Caco-2 (cell line): ENCODE data around the gene GART. TPM values are rescaled to one million over a fixed set of nuclear protein-coding genes. Genes with fewer than 3 reads are reported as not detected.

Experiments
- BruUV-seq: library from RNA; stranded (reverse); fragments of 400-500 nt; replicated peaks from 2 replicates; lab custom pipeline; 2021; lab: Mats Ljungman, UMichigan
- CTCF ChIA-PET: fragments of 300-600 bp; sonication (Branson Sonifier 250); formaldehyde crosslinking; loops from one replicate; lab custom pipeline; 2022; ENCODE audit warnings: antibody characterized with exemption; lab: Charles Lee
- POLR2A ChIA-PET: fragments of 300-600 bp; sonication (Branson Sonifier 250); formaldehyde crosslinking; loops from one replicate; lab custom pipeline; 2022; ENCODE audit warnings: antibody characterized with exemption; lab: Charles Lee
- DNase-seq, 2 experiments: peaks; one replicate each; pipeline versions ENCODE4 v3.0.0 to v3.0.0-alpha.2; 2020 to 2022
- H3K27me3 ChIP-seq: replicated peaks from 2 replicates; pipeline ENCODE4 v1.6.0; 2011; ENCODE audit warnings: low read length; ENCODE audit not compliant: control insufficient read depth, insufficient read depth
- H3K36me3 ChIP-seq: 2 replicates; pipeline ENCODE4 v1.5.1; 2011; ENCODE audit warnings: low read length; ENCODE audit not compliant: control insufficient read depth, insufficient read depth
- H3K4me1 ChIP-seq: fragments of 250-450 bp; sonication (Bioruptor Pico); 2 replicates; pipeline ENCODE4 v1.5.1; 2020; ENCODE audit warnings: mild to moderate bottlenecking
- H3K4me3 ChIP-seq: 2 replicates; pipeline ENCODE4 v1.5.1; 2011; ENCODE audit warnings: low read depth, mild to moderate bottlenecking, control low read depth, low read length
- H3K9me3 ChIP-seq: fragments of 250-450 bp; sonication (Bioruptor Pico); 2 replicates; pipeline ENCODE4 v1.5.1; 2020; ENCODE audit warnings: mild to moderate bottlenecking, moderate library complexity
- H3K27ac Mint-ChIP-seq: one replicate; pipeline ENCODE4 v1.8.0; 2022; ENCODE audit warnings: mixed read lengths; ENCODE audit not compliant: unreplicated experiment
- H3K27me3 Mint-ChIP-seq: one replicate; pipeline ENCODE4 v1.8.0; 2022; ENCODE audit warnings: mixed read lengths; ENCODE audit not compliant: insufficient read depth, unreplicated experiment
- H3K36me3 Mint-ChIP-seq: one replicate; pipeline ENCODE4 v1.8.0; 2022; ENCODE audit warnings: mild to moderate bottlenecking, mixed read lengths; ENCODE audit not compliant: insufficient read depth, unreplicated experiment
- H3K4me1 Mint-ChIP-seq: one replicate; pipeline ENCODE4 v1.8.0; 2022; ENCODE audit warnings: low read depth, mixed read lengths; ENCODE audit not compliant: unreplicated experiment
- H3K4me3 Mint-ChIP-seq: one replicate; pipeline ENCODE4 v1.8.0; 2022; ENCODE audit warnings: mild to moderate bottlenecking, moderate library complexity, mixed read lengths; ENCODE audit not compliant: unreplicated experiment
- H3K9me3 Mint-ChIP-seq: one replicate; pipeline ENCODE4 v1.8.0; 2022; ENCODE audit warnings: mixed read lengths; ENCODE audit not compliant: unreplicated experiment
- CTCF ChIP-seq, 2 experiments: fragments of 200-600 bp in 1 of 2; IDR thresholded peaks; 1 replicate in 1 of 2; 2 replicates in 1 of 2; pipeline versions ENCODE4 v1.5.1 to v1.8.0; 2011 to 2022; ENCODE audit warnings: antibody characterized with exemption in 1 of 2, control low read depth in 1 of 2, inconsistent platforms in 1 of 2, low read depth in 1 of 2, low read length in 1 of 2, mild to moderate bottlenecking in 1 of 2, moderate library complexity in 1 of 2; ENCODE audit not compliant: insufficient read depth in 1 of 2, severe bottlenecking in 1 of 2, unreplicated experiment in 1 of 2
- intact Hi-C: fragments of 100-400 bp; cut with micrococcal nuclease; formaldehyde crosslinking; loops from one replicate; pipeline ENCODE4 v1.10.0; 2022; ENCODE audit not compliant: unreplicated experiment
- total RNA-seq: library from RNA; stranded (reverse); gene quantifications from 2 replicates; pipeline ENCODE4 v1.2.3, GENCODE V29; 2022

Gene GART
- total RNA-seq, 1 experiment from 2014 or later = 134 TPM

GRCh38 chr21:33480481-33481103, 61.3 kb downstream of the GART start:
- CTCF ChIA-PET = interaction anchor here (0.5 to 1.7 kb wide), 16 partner anchors 10 to 540 kb away, joined by 3 to 27 read pairs (median 4); partner anchors contain the start of genes DNAJC28 and IFNAR1
- H3K9me3 ChIP-seq = no peaks in the 10 kb centered on the region
- TF ChIP-seq CTCF (IDR thresholded peaks at IDR 0.05; ENCODE audit: insufficient read depth in 1 of 2, low read depth in 1 of 2, low read length in 1 of 2, severe bottlenecking in 1 of 2, unreplicated experiment in 1 of 2) = no peak
- no peaks in the 10 kb centered on the region for H3K36me3 Mint-ChIP-seq
- no peak for DNase-seq
- BruUV-seq = TSS peak; percentile 77
- H3K27me3 ChIP-seq = no peaks in the 10 kb centered on the region
- H3K4me3 Mint-ChIP-seq = peak overlapping the region; percentile 91
- peaks cover 4% of the 10 kb centered on the region for H3K4me1 Mint-ChIP-seq
- H3K36me3 ChIP-seq = no peaks in the 10 kb centered on the region
- intact Hi-C loops = no loop called here
- POLR2A ChIA-PET = interaction anchor here (0.7 to 3.5 kb wide), 11 partner anchors 11 to 593 kb away, joined by 3 to 43 read pairs (median 6); partner anchors contain the start of genes DNAJC28, DONSON, GART and IFNAR1
- H3K9me3 Mint-ChIP-seq = no peaks in the 10 kb centered on the region
- peaks cover 6% of the 10 kb centered on the region; the same call in 1 of the 2 replicates for H3K4me1 ChIP-seq
- peak overlapping the region; percentile 41 for H3K4me3 ChIP-seq
- no peaks in the 10 kb centered on the region for H3K27me3 Mint-ChIP-seq
- peak overlapping the region; percentile 89 for H3K27ac Mint-ChIP-seq

GRCh38 chr21:33479679-33480480, 62.0 kb downstream of the GART start, which contains the start of gene TMEM50B:
Gene TMEM50B, minus strand, starts transcription at chr21:33479974. Its CDS starts 11,089 bp downstream, at chr21:33468885.
- H3K27ac Mint-ChIP-seq = peak within 1 kb of the TSS; percentile 89
- no peaks in the 10 kb centered on the region for H3K36me3 ChIP-seq
- H3K27me3 ChIP-seq = no peaks in the 10 kb centered on the region
- no peaks in the 10 kb centered on the region for H3K36me3 Mint-ChIP-seq
- ChIA-PET POLR2A (interaction anchor here (0.7 to 3.5 kb wide), 11 partner anchors 12 to 593 kb away, joined by 3 to 43 read pairs (median 6); partner anchors contain the start of genes DNAJC28, DONSON, GART and IFNAR1), CTCF (interaction anchor here (0.5 to 1.7 kb wide), 20 partner anchors 11 to 540 kb away, joined by 3 to 27 read pairs (median 4); partner anchors contain the start of genes DNAJC28, DONSON and IFNAR1)
- intact Hi-C loops = no loop called here
- BruUV-seq = no TSS peak
- H3K4me3 Mint-ChIP-seq = peak within 1 kb of the TSS; percentile 91
- H3K9me3 ChIP-seq = no peaks in the 10 kb centered on the region
- H3K9me3 Mint-ChIP-seq = no peaks in the 10 kb centered on the region
- peak; percentile 35 to 82 for TF ChIP-seq CTCF (IDR thresholded peaks at IDR 0.05; ENCODE audit: insufficient read depth in 1 of 2, low read depth in 1 of 2, low read length in 1 of 2, severe bottlenecking in 1 of 2, unreplicated experiment in 1 of 2)
- H3K4me1 ChIP-seq = peaks cover 6% of the 10 kb centered on the region; the same call in 1 of the 2 replicates
- peak within 1 kb of the TSS; percentile 91 for H3K4me3 ChIP-seq
- no peaks in the 10 kb centered on the region for H3K27me3 Mint-ChIP-seq
- peaks cover 4% of the 10 kb centered on the region for H3K4me1 Mint-ChIP-seq
- DNase-seq = peak; percentile 97
